Measurements from ENCODE around the gene SPRR2E.
"Not testable (repeated sequence)": the region's sequence is repeated elsewhere in the genome, so short reads cannot be mapped to it uniquely, and the experiment has no call there.

SPRR2E gene

GRCh38 chr1:153058826-153059784, 35.2 kb downstream of the SPRR2E start:
- no peak overlapping the region for H3K4me3 ChIP-seq (ENCODE audit: low read length)
- no peaks in the 10 kb centered on the region for H3K36me3 ChIP-seq (ENCODE audit: insufficient read depth, low read depth, low read length)
- no peak overlapping the region for H3K27ac ChIP-seq (ENCODE audit: low read length)
- no peaks in the 10 kb centered on the region for H3K4me1 ChIP-seq (ENCODE audit: insufficient read depth, low read length)
- H3K9me3 ChIP-seq (ENCODE audit: insufficient read depth, low read depth, low read length) = no peaks in the 10 kb centered on the region
- no peak overlapping the region for H3K9ac ChIP-seq (ENCODE audit: low read depth, low read length)
- no peaks in the 10 kb centered on the region for H3K27me3 ChIP-seq (ENCODE audit: insufficient read depth, low read length)

GRCh38 chr1:153058154-153058553, 36.2 kb downstream of the SPRR2E start:
- Histone ChIP-seq H3K36me3 (ENCODE audit: insufficient read depth, low read depth, low read length) (no peaks in the 10 kb centered on the region), H3K9me3 (ENCODE audit: insufficient read depth, low read depth, low read length) (no peaks in the 10 kb centered on the region), H3K9ac (ENCODE audit: low read depth, low read length) (no peak overlapping the region), H3K4me1 (ENCODE audit: insufficient read depth, low read length) (no peaks in the 10 kb centered on the region), H3K27ac (ENCODE audit: low read length) (no peak overlapping the region), H3K27me3 (ENCODE audit: insufficient read depth, low read length) (no peaks in the 10 kb centered on the region), H3K4me3 (ENCODE audit: low read length) (no peak overlapping the region)

DNA sequence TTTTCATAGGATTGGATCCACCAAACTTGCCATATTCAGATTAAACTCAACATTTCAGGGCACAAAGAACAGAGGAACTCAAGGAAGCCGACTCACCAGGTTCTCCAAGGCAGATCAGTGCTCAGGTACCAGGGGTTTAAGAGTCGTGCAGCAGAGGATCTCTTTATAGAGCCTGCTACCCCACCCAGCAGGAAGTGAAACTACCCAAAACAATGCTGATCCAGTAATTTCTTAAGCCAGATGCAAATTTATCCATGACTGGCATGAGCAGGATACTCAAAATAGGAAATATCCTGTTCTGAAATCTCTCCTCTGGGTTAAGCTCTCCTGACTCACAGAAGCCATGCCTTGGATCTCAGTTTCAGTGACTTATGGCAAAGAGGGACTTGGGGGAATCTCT, 37.0 kb downstream of the SPRR2E start, which contains the start of gene SPRR2A:
Gene SPRR2A, minus strand, starts transcription at position 138 of the 400 bp plus-strand sequence. CDS start 777 bp downstream, outside the sequence.
- no peak within 1 kb of the TSS for H3K4me3 ChIP-seq (ENCODE audit: low read length)
- H3K27me3 ChIP-seq (ENCODE audit: insufficient read depth, low read length) = no peaks in the 10 kb centered on the region
- H3K9ac ChIP-seq (ENCODE audit: low read depth, low read length) = no peak within 1 kb of the TSS
- H3K27ac ChIP-seq (ENCODE audit: low read length) = no peak within 1 kb of the TSS
- no peaks in the 10 kb centered on the region for H3K36me3 ChIP-seq (ENCODE audit: insufficient read depth, low read depth, low read length)
- no peaks in the 10 kb centered on the region for H3K4me1 ChIP-seq (ENCODE audit: insufficient read depth, low read length)
- no peaks in the 10 kb centered on the region; the same call in 1 of the 2 replicates for H3K9me3 ChIP-seq (ENCODE audit: insufficient read depth, low read depth, low read length)

DNA sequence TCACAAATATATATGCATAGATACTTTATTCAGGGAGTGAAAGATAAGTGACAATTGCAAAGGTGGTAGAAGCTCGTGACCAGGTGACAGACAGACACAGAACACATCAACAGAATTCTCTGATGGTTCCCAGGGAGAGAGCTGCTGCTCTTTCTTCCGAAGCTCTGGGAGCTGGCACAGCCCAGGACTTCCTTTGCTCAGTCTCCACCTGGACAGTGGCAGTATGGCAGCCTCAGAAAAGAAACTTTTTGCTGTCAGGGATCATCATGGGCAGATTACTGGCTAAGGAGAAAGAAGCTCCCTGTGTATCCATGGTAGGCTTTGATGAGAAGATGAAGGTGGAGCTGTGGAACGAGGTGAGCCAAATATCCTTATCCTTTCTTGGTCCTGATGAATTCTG, 38.2 kb downstream of the SPRR2E start:
- not testable (repeated sequence) for H3K4me1 ChIP-seq (ENCODE audit: insufficient read depth, low read length); H3K4me3 ChIP-seq (ENCODE audit: low read length); H3K9me3 ChIP-seq (ENCODE audit: insufficient read depth, low read depth, low read length); H3K27ac ChIP-seq (ENCODE audit: low read length); H3K36me3 ChIP-seq (ENCODE audit: insufficient read depth, low read depth, low read length); H3K27me3 ChIP-seq (ENCODE audit: insufficient read depth, low read length); H3K9ac ChIP-seq (ENCODE audit: low read depth, low read length)

GRCh38 chr1:153049211-153049610, 45.1 kb downstream of the SPRR2E start:
- Histone ChIP-seq H3K9me3 (ENCODE audit: insufficient read depth, low read depth, low read length) (no peaks in the 10 kb centered on the region; the same call in 1 of the 2 replicates), H3K36me3 (ENCODE audit: insufficient read depth, low read depth, low read length) (no peaks in the 10 kb centered on the region), H3K9ac (ENCODE audit: low read depth, low read length) (no peak overlapping the region), H3K27me3 (ENCODE audit: insufficient read depth, low read length) (no peaks in the 10 kb centered on the region), H3K4me3 (ENCODE audit: low read length) (no peak overlapping the region), H3K4me1 (ENCODE audit: insufficient read depth, low read length) (no peaks in the 10 kb centered on the region), H3K27ac (ENCODE audit: low read length) (no peak overlapping the region)
